Measurements from ENCODE around the gene PCID2. TPM values are rescaled to one million over a fixed set of nuclear protein-coding genes. Genes with fewer than 3 reads are reported as not detected.

The PCID2 gene
- total and polyA plus RNA-seq, 2 of the 13 experiments (the other 11 are each of a cell fraction or from before 2014, with no cell fraction given), result 65.0 to 111 TPM

- TF ChIP-seq ZFP36 (IDR thresholded peaks at IDR 0.05; ENCODE audit: borderline replicate concordance, low read depth, low read length, partially characterized antibody), result no peak
These were observed 4.7 kb downstream of the PCID2 start (continued) for GRCh38 chr13:113203507-113204377.

GRCh38 chr13:113202912-113203311 is 5.6 kb downstream of the PCID2 start:
- TF ChIP-seq SAP130 (CRISPR knock-in tag; IDR thresholded peaks at IDR 0.05; ENCODE audit: low read depth), result no peak
- TF ChIP-seq POLR2A (IDR thresholded peaks at IDR 0.05; ENCODE audit: insufficient read depth in 1 of 2, low read depth in 2 of 2, low read length in 2 of 2), result no peak
- no peak for TF ChIP-seq XRCC5 (optimal IDR thresholded peaks at IDR 0.05; ENCODE audit: low read length)
- TF ChIP-seq ZNF430 (CRISPR knock-in tag; IDR thresholded peaks at IDR 0.05), result no peak
- no peak for TF ChIP-seq ARID3A (IDR thresholded peaks at IDR 0.05; ENCODE audit: low read depth, low read length)
- TF ChIP-seq KLF9 (CRISPR knock-in tag; IDR thresholded peaks at IDR 0.05; ENCODE audit: low read depth), result no peak
- TF ChIP-seq SMAD1 (CRISPR knock-in tag; IDR thresholded peaks at IDR 0.05; ENCODE audit: borderline replicate concordance, low read depth), result no peak
- TF ChIP-seq ZIK1 (CRISPR knock-in tag; IDR thresholded peaks at IDR 0.05; ENCODE audit: borderline replicate concordance, low read depth), result no peak
- no peak for TF ChIP-seq POGK (CRISPR knock-in tag; conservative IDR thresholded peaks at IDR 0.05)
- no peak for TF ChIP-seq TFE3 (CRISPR knock-in tag; IDR thresholded peaks at IDR 0.05)
- no peak for TF ChIP-seq ZNF816 (CRISPR knock-in tag; IDR thresholded peaks at IDR 0.05; ENCODE audit: borderline replicate concordance)
- TF ChIP-seq SUZ12 (IDR thresholded peaks at IDR 0.05; ENCODE audit: low read depth, low read length), result no peak
- TF ChIP-seq CREM (IDR thresholded peaks at IDR 0.05), result no peak
- no peak for TF ChIP-seq CREM (CRISPR knock-in tag; IDR thresholded peaks at IDR 0.05)
- no peak for TF ChIP-seq THYN1 (CRISPR knock-in tag; IDR thresholded peaks at IDR 0.05; ENCODE audit: borderline replicate concordance, low read depth)
- TF ChIP-seq ZNF557 (CRISPR knock-in tag; IDR thresholded peaks at IDR 0.05), result no peak
- H3K27ac ChIP-seq (ENCODE audit: extremely low read length, insufficient read depth, low read length), result no peak overlapping the region
- intact Hi-C loops (cut with micrococcal nuclease; ENCODE audit: unreplicated experiment), result no loop called here
- H3K9me3 ChIP-seq (ENCODE audit: low read length), result no peaks in the 10 kb centered on the region
- H3K4me2 ChIP-seq (ENCODE audit: low read depth, low read length), result no peak overlapping the region
- H3K79me2 ChIP-seq (ENCODE audit: insufficient read depth, low read length), result peaks cover 86% of the 10 kb centered on the region
- POLR2A ChIA-PET, result interaction anchor here (1.5 kb wide), 1 partner anchor 45 kb away, joined by 3 read pairs; the partner anchor contains the start of gene PROZ
- peaks cover 10% of the 10 kb centered on the region for H4K20me1 ChIP-seq (ENCODE audit: insufficient read depth, low read length)
- no peaks in the 10 kb centered on the region for H3K27me3 ChIP-seq (ENCODE audit: control insufficient read depth in 1 of 2, insufficient read depth in 2 of 2, low read length in 2 of 2)
- BruUV-seq (replicated peaks), result no TSS peak
- DNase-seq (ENCODE audit: low spot score) (no peak), ATAC-seq (no peak), FAIRE-seq (no peak)
- H3K36me3 ChIP-seq (replicated peaks in 1 of 2; ENCODE audit: control insufficient read depth in 1 of 2, insufficient read depth in 2 of 2, low read length in 2 of 2), result peaks cover 6 to 44% of the 10 kb centered on the region in 2 experiments; a peak in 4 of 5 replicates
- peaks cover 54% of the 10 kb centered on the region for H3K4me1 ChIP-seq (ENCODE audit: insufficient read depth, low read length)
- H3K4me3 ChIP-seq (replicated peaks in 1 of 3; ENCODE audit: insufficient read depth in 1 of 3, low read depth in 2 of 3, low read length in 3 of 3), result no peak overlapping the region
- H3K9ac ChIP-seq (ENCODE audit: insufficient read depth, low read depth, low read length), result no peak overlapping the region
- H2AFZ ChIP-seq (ENCODE audit: low read length), result no peak overlapping the region
- CTCF ChIA-PET (ENCODE audit: low intra/inter-chr PET ratio, low total read pairs), result no interaction called here
- in situ Hi-C loops (cut with HindIII; ENCODE audit: extremely low pct_ligation_motif_present, low pct_unique_long_range_greater_than_20kb), result no loop called here
- 96% methylated on average over 4 of the region's 4 CpGs for WGBS (ENCODE audit: low lambda C conversion rate)

Measured in HepG2 (cell line).